K562 (cell line): ENCODE measurements around the gene ST6GALNAC6. TPM values are rescaled to one million over a fixed set of nuclear protein-coding genes. Genes with fewer than 3 reads are reported as not detected.

Source experiments
- ADNP ChIP-seq: fragments of 200-800 bp; sonication (Bioruptor generic); IDR thresholded peaks from 2 replicates; pipeline ENCODE4 v1.6.1; 2016; ENCODE audit warnings: missing genetic modification characterization, missing compliant biosample characterization
- FOS ChIP-seq: IDR thresholded peaks from 3 replicates; pipeline ENCODE4 v1.6.1; 2011; ENCODE audit not compliant: insufficient read length; ENCODE audit errors: extremely low read depth
- FOXA1 ChIP-seq: fragments of 450-650 bp; IDR thresholded peaks from 2 replicates; pipeline ENCODE4 v1.6.1; 2016; ENCODE audit warnings: mild to moderate bottlenecking, borderline replicate concordance
- NCOA6 ChIP-seq: fragments of 450-650 bp; IDR thresholded peaks from 2 replicates; pipeline ENCODE4 v1.6.1; 2017; ENCODE audit warnings: mild to moderate bottlenecking
- PCBP2 ChIP-seq: fragments of 200-400 bp; formaldehyde crosslinking; IDR thresholded peaks from 2 replicates; pipeline ENCODE4 v1.6.1; 2018; ENCODE audit warnings: low read length, low read depth, mild to moderate bottlenecking, moderate library complexity; ENCODE audit not compliant: poor library complexity, severe bottlenecking
- RB1 ChIP-seq: fragments of 450-650 bp; IDR thresholded peaks from 2 replicates; pipeline ENCODE4 v1.6.1; 2017; ENCODE audit warnings: low read depth, mild to moderate bottlenecking
- SOX6 ChIP-seq: fragments of 450-650 bp; IDR thresholded peaks from 2 replicates; pipeline ENCODE4 v1.6.1; 2014; ENCODE audit warnings: mild to moderate bottlenecking
- ZNF76 ChIP-seq: fragments of 250-450 bp; sonication (Bioruptor Pico); IDR thresholded peaks from 2 replicates; pipeline ENCODE4 v1.4.0; 2020; ENCODE audit warnings: mild to moderate bottlenecking, moderate library complexity, borderline replicate concordance
- polyA plus RNA-seq, 8 experiments: library from polyadenylated mRNA; depleted of rRNA in 4 of 8; stranded (reverse) in 5 of 8; unstranded in 3 of 8; fragments of >200 nt; fragmentation: Nextera tagmentation in 2 of 8; fragmentation: Illumina TruSeq in 1 of 8; extraction: Ambion mirVana in 2 of 8; extraction: Trizol in 1 of 8; gene quantifications; 2 replicates each; pipeline versions ENCODE4 v1.2.1 to v1.2.3, GENCODE V29; 2011 to 2014; ENCODE audit warnings: inconsistent platforms in 1 of 8, missing spikeins in 1 of 8
- total RNA-seq, 7 experiments: library from RNA; depleted of rRNA in 6 of 7; stranded (reverse); fragments of >200 nt in 6 of 7; fragmentation: Illumina TruSeq in 2 of 7; extraction: Trizol in 2 of 7; gene quantifications; 2 replicates each; pipeline versions ENCODE4 v1.2.1 to v1.2.3, GENCODE V29; 2011 to 2021; ENCODE audit warnings: low replicate concordance in 1 of 7
- TF ChIP-seq, protein P1 (sequence below): fragments of 250-450 bp; sonication (Bioruptor Pico); IDR thresholded peaks from 2 replicates; pipeline ENCODE4 v1.8.0; 2022; ENCODE audit warnings: moderate library complexity, mild to moderate bottlenecking, inconsistent platforms
- TF ChIP-seq, protein P2 (sequence below): fragments of 450-650 bp; conservative IDR thresholded peaks from 2 replicates; pipeline ENCODE4 v1.6.1; 2016; ENCODE audit warnings: missing genetic modification characterization, low read depth, mild to moderate bottlenecking, control low read depth, missing compliant biosample characterization
- TF ChIP-seq, protein P3 (sequence below): IDR thresholded peaks from 2 replicates; pipeline ENCODE4 v1.6.1; 2014; ENCODE audit warnings: antibody characterized with exemption
- TF ChIP-seq, protein P4 (sequence below): fragments of 450-650 bp; formaldehyde crosslinking; conservative IDR thresholded peaks from 2 replicates; pipeline ENCODE4 v1.4.0; 2022; ENCODE audit warnings: mild to moderate bottlenecking, missing genetic modification characterization
- TF ChIP-seq, protein P5 (sequence below): fragments of 250-450 bp; sonication (Bioruptor Pico); IDR thresholded peaks from 2 replicates; pipeline ENCODE4 v1.4.0; 2020; ENCODE audit warnings: mild to moderate bottlenecking, moderate library complexity
- TF ChIP-seq, protein P6 (sequence below): sonication (generic); formaldehyde crosslinking; IDR thresholded peaks from 2 replicates; pipeline ENCODE4 v1.8.0; 2022; ENCODE audit warnings: mild to moderate bottlenecking, missing genetic modification reagents, borderline replicate concordance

The ST6GALNAC6 gene
- total and polyA plus RNA-seq, 9 of the 15 experiments (the other 6 are each of a cell fraction or from before 2014, with no cell fraction given): 0.13 to 23.0 (median 14.5) TPM

DNA sequence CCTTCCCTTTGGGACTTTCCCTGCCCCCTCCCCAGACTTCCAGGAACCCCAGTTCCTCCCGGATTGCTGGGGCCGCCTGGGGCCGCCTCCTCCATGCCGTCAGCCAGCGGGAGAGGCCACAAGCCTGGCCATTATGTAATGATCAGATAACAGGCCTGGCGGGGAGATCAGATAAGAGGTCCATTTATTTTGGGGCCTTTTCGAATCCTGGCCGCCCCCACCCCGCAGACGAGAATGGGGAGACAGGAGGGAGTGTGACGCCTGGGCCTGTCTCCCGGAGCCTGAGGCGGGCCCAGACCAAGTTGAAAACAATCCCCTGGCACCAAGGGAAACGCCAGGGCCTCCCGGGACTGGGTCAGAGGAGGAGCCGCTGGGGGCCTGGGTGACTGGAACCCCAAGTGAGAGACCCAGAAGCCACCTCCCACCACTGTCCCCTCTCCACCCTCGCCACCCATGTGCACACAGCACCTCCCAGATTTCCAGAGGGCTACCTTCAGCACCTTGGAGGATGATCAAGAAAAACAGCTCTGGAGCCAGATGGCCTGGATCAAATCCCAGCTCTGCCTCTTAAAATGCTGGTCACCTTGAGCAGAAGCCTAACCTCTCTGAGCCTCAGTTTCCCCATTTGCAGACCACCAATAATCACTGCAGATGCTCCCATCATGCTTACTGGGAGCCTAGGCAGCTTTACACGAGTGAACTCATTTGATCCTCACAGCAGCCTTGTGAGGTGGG, 52.8 kb downstream of the ST6GALNAC6 start (continued):
- TF ChIP-seq FOXA1 (no peak), PCBP2 (no peak), SOX6 (no peak), RB1 (no peak), ZNF76 (no peak), ADNP (tag) (no peak), NCOA6 (no peak), FOS (no peak)
- TF ChIP-seq, protein P1, sequence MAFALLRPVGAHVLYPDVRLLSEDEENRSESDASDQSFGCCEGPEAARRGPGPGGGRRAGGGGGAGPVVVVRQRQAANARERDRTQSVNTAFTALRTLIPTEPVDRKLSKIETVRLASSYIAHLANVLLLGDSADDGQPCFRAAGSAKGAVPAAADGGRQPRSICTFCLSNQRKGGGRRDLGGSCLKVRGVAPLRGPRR (CRISPR knock-in tag): no peak
- TF ChIP-seq, protein P2, sequence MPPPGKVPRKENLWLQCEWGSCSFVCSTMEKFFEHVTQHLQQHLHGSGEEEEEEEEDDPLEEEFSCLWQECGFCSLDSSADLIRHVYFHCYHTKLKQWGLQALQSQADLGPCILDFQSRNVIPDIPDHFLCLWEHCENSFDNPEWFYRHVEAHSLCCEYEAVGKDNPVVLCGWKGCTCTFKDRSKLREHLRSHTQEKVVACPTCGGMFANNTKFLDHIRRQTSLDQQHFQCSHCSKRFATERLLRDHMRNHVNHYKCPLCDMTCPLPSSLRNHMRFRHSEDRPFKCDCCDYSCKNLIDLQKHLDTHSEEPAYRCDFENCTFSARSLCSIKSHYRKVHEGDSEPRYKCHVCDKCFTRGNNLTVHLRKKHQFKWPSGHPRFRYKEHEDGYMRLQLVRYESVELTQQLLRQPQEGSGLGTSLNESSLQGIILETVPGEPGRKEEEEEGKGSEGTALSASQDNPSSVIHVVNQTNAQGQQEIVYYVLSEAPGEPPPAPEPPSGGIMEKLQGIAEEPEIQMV (tag): no peak
- TF ChIP-seq, protein P3, sequence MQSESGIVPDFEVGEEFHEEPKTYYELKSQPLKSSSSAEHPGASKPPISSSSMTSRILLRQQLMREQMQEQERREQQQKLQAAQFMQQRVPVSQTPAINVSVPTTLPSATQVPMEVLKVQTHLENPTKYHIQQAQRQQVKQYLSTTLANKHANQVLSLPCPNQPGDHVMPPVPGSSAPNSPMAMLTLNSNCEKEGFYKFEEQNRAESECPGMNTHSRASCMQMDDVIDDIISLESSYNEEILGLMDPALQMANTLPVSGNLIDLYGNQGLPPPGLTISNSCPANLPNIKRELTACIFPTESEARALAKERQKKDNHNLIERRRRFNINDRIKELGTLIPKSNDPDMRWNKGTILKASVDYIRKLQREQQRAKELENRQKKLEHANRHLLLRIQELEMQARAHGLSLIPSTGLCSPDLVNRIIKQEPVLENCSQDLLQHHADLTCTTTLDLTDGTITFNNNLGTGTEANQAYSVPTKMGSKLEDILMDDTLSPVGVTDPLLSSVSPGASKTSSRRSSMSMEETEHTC: no peak
- TF ChIP-seq, protein P4, sequence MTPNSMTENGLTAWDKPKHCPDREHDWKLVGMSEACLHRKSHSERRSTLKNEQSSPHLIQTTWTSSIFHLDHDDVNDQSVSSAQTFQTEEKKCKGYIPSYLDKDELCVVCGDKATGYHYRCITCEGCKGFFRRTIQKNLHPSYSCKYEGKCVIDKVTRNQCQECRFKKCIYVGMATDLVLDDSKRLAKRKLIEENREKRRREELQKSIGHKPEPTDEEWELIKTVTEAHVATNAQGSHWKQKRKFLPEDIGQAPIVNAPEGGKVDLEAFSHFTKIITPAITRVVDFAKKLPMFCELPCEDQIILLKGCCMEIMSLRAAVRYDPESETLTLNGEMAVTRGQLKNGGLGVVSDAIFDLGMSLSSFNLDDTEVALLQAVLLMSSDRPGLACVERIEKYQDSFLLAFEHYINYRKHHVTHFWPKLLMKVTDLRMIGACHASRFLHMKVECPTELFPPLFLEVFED (CRISPR knock-in tag): no peak
- TF ChIP-seq, protein P5, sequence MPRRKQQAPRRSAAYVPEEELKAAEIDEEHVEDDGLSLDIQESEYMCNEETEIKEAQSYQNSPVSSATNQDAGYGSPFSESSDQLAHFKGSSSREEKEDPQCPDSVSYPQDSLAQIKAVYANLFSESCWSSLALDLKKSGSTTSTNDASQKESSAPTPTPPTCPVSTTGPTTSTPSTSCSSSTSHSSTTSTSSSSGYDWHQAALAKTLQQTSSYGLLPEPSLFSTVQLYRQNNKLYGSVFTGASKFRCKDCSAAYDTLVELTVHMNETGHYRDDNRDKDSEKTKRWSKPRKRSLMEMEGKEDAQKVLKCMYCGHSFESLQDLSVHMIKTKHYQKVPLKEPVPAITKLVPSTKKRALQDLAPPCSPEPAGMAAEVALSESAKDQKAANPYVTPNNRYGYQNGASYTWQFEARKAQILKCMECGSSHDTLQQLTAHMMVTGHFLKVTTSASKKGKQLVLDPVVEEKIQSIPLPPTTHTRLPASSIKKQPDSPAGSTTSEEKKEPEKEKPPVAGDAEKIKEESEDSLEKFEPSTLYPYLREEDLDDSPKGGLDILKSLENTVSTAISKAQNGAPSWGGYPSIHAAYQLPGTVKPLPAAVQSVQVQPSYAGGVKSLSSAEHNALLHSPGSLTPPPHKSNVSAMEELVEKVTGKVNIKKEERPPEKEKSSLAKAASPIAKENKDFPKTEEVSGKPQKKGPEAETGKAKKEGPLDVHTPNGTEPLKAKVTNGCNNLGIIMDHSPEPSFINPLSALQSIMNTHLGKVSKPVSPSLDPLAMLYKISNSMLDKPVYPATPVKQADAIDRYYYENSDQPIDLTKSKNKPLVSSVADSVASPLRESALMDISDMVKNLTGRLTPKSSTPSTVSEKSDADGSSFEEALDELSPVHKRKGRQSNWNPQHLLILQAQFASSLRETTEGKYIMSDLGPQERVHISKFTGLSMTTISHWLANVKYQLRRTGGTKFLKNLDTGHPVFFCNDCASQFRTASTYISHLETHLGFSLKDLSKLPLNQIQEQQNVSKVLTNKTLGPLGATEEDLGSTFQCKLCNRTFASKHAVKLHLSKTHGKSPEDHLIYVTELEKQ (CRISPR knock-in tag): no peak
- TF ChIP-seq, protein P6, sequence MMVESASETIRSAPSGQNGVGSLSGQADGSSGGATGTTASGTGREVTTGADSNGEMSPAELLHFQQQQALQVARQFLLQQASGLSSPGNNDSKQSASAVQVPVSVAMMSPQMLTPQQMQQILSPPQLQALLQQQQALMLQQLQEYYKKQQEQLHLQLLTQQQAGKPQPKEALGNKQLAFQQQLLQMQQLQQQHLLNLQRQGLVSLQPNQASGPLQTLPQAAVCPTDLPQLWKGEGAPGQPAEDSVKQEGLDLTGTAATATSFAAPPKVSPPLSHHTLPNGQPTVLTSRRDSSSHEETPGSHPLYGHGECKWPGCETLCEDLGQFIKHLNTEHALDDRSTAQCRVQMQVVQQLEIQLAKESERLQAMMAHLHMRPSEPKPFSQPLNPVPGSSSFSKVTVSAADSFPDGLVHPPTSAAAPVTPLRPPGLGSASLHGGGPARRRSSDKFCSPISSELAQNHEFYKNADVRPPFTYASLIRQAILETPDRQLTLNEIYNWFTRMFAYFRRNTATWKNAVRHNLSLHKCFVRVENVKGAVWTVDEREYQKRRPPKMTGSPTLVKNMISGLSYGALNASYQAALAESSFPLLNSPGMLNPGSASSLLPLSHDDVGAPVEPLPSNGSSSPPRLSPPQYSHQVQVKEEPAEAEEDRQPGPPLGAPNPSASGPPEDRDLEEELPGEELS (CRISPR knock-in tag): no peak
